WTC11 (cell line): ENCODE data around the gene RBP2. TPM values are rescaled to one million over a fixed set of nuclear protein-coding genes. Genes with fewer than 3 reads are reported as not detected.

Experiments used
- ATAC-seq: fragments of 200-7000 bp; cut with Tn5 transposase; 2 replicates; pipeline ENCODE4 v1.10.0; 2021; ENCODE audit warnings: mild to moderate bottlenecking, moderate library complexity
- CTCF ChIA-PET: fragments of 300-600 bp; sonication (Branson Sonifier 250); formaldehyde crosslinking; loops from one replicate; lab custom pipeline; 2021; ENCODE audit warnings: antibody characterized with exemption; lab: Charles Lee
- POLR2A ChIA-PET: fragments of 350-600 bp; sonication (Branson Sonifier 250); formaldehyde crosslinking; loops from one replicate; lab custom pipeline; 2021; ENCODE audit warnings: antibody characterized with exemption; lab: Charles Lee
- DNase-seq: peaks from one replicate; pipeline ENCODE4 v3.0.0; 2021; ENCODE audit warnings: low spot score
- H3K27ac Mint-ChIP-seq: 2 replicates; pipeline ENCODE4 v1.8.0; 2021; ENCODE audit warnings: mixed read lengths
- H3K27me3 Mint-ChIP-seq: 2 replicates; pipeline ENCODE4 v1.8.0; 2021; ENCODE audit warnings: low read depth, mild to moderate bottlenecking, moderate library complexity, mixed read lengths
- H3K36me3 Mint-ChIP-seq: 2 replicates; pipeline ENCODE4 v1.8.0; 2021; ENCODE audit warnings: mixed read lengths
- H3K4me1 Mint-ChIP-seq: 2 replicates; pipeline ENCODE4 v1.8.0; 2022; ENCODE audit warnings: mixed read lengths
- H3K4me3 Mint-ChIP-seq: 2 replicates; pipeline ENCODE4 v1.8.0; 2021; ENCODE audit warnings: mild to moderate bottlenecking, moderate library complexity, mixed read lengths
- H3K9me3 Mint-ChIP-seq: 2 replicates; pipeline ENCODE4 v1.8.0; 2021; ENCODE audit warnings: mixed read lengths
- ESRRA ChIP-seq: sonication (generic); formaldehyde crosslinking; IDR thresholded peaks from 2 replicates; pipeline ENCODE4 v1.8.1; 2022; ENCODE audit warnings: mild to moderate bottlenecking, missing genetic modification reagents, borderline replicate concordance
- FOXJ3 ChIP-seq: sonication (generic); formaldehyde crosslinking; IDR thresholded peaks from 2 replicates; pipeline ENCODE4 v1.9.0; 2021; ENCODE audit warnings: missing genetic modification reagents, mild to moderate bottlenecking, borderline replicate concordance
- OVOL2 ChIP-seq: fragments of 250-450 bp; sonication (Bioruptor Pico); IDR thresholded peaks from 2 replicates; pipeline ENCODE4 v1.9.0; 2021; ENCODE audit warnings: mild to moderate bottlenecking, borderline replicate concordance
- SMAD3 ChIP-seq: sonication (generic); formaldehyde crosslinking; IDR thresholded peaks from 2 replicates; pipeline ENCODE4 v1.8.0; 2022; ENCODE audit warnings: missing genetic modification reagents, mild to moderate bottlenecking, borderline replicate concordance
- SMAD4 ChIP-seq: sonication (generic); formaldehyde crosslinking; IDR thresholded peaks from 2 replicates; pipeline ENCODE4 v1.8.0; 2022; ENCODE audit warnings: mild to moderate bottlenecking, missing genetic modification reagents
- ZNF121 ChIP-seq: sonication (generic); formaldehyde crosslinking; IDR thresholded peaks from 2 replicates; pipeline ENCODE4 v1.8.0; 2023; ENCODE audit warnings: missing genetic modification reagents
- ZNF232 ChIP-seq: sonication (generic); formaldehyde crosslinking; IDR thresholded peaks from 2 replicates; pipeline ENCODE4 v1.8.0; 2022; ENCODE audit warnings: mild to moderate bottlenecking, missing genetic modification reagents
- ZNF317 ChIP-seq: sonication (generic); formaldehyde crosslinking; IDR thresholded peaks from 2 replicates; pipeline ENCODE4 v1.8.1; 2023; ENCODE audit warnings: low read depth, mild to moderate bottlenecking, moderate library complexity, missing genetic modification reagents, borderline replicate concordance
- ZNF423 ChIP-seq: fragments of 250-450 bp; sonication (Bioruptor Pico); IDR thresholded peaks from 2 replicates; pipeline ENCODE4 v2.1.2; 2022; ENCODE audit warnings: mild to moderate bottlenecking, moderate library complexity
- total RNA-seq: library from RNA; stranded (reverse); gene quantifications from 3 replicates; pipeline ENCODE4 v1.2.3, GENCODE V29; 2021
- TF ChIP-seq, protein P1 (sequence below): fragments of 250-450 bp; sonication (Bioruptor Pico); IDR thresholded peaks from 2 replicates; pipeline ENCODE4 v1.9.0; 2021; ENCODE audit warnings: mild to moderate bottlenecking
- TF ChIP-seq, protein P2 (sequence below): sonication (generic); formaldehyde crosslinking; IDR thresholded peaks from 2 replicates; pipeline ENCODE4 v1.8.1; 2022; ENCODE audit warnings: missing genetic modification reagents, borderline replicate concordance
- TF ChIP-seq, protein P3 (sequence below): sonication (generic); formaldehyde crosslinking; IDR thresholded peaks from 2 replicates; pipeline ENCODE4 v1.8.1; 2023; ENCODE audit warnings: mild to moderate bottlenecking, missing genetic modification reagents
- TF ChIP-seq, protein P4 (sequence below): sonication (generic); formaldehyde crosslinking; IDR thresholded peaks from 2 replicates; pipeline ENCODE4 v1.8.1; 2023; ENCODE audit warnings: mild to moderate bottlenecking, missing genetic modification reagents, moderate library complexity

The RBP2 gene
- total RNA-seq, 1 experiment from 2014 or later, result not detected

DNA sequence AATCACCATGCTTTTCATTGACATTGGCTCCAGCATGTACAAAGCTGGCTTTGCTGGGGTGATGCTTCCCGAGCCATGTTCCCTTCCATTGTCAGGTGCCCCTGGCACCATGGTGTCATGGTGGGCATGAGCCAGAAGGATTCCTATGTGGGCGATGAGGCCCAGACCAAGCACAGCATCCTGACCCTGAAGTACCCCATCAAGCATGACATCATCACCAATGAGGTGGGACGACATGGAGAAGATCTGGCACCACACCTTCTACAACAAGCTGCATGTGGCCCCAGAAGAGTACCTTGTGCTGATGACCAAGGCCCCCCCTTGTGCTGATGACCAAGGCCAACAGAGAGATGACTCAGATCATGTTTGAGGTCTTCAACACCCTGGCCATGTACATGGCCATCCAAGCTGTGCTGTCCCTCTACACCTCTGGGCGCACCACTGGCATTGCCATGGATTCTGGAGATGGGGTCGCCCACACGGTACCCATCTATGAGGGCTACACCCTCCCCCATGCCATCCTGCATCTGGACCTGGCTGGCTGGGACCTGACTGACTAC, 17.6 kb upstream of the RBP2 start (continued):
- TF ChIP-seq, protein P1, sequence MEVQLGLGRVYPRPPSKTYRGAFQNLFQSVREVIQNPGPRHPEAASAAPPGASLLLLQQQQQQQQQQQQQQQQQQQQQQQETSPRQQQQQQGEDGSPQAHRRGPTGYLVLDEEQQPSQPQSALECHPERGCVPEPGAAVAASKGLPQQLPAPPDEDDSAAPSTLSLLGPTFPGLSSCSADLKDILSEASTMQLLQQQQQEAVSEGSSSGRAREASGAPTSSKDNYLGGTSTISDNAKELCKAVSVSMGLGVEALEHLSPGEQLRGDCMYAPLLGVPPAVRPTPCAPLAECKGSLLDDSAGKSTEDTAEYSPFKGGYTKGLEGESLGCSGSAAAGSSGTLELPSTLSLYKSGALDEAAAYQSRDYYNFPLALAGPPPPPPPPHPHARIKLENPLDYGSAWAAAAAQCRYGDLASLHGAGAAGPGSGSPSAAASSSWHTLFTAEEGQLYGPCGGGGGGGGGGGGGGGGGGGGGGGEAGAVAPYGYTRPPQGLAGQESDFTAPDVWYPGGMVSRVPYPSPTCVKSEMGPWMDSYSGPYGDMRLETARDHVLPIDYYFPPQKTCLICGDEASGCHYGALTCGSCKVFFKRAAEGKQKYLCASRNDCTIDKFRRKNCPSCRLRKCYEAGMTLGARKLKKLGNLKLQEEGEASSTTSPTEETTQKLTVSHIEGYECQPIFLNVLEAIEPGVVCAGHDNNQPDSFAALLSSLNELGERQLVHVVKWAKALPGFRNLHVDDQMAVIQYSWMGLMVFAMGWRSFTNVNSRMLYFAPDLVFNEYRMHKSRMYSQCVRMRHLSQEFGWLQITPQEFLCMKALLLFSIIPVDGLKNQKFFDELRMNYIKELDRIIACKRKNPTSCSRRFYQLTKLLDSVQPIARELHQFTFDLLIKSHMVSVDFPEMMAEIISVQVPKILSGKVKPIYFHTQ, result no peak
- TF ChIP-seq SMAD4 (CRISPR knock-in tag), result no peak
- TF ChIP-seq, protein P2, sequence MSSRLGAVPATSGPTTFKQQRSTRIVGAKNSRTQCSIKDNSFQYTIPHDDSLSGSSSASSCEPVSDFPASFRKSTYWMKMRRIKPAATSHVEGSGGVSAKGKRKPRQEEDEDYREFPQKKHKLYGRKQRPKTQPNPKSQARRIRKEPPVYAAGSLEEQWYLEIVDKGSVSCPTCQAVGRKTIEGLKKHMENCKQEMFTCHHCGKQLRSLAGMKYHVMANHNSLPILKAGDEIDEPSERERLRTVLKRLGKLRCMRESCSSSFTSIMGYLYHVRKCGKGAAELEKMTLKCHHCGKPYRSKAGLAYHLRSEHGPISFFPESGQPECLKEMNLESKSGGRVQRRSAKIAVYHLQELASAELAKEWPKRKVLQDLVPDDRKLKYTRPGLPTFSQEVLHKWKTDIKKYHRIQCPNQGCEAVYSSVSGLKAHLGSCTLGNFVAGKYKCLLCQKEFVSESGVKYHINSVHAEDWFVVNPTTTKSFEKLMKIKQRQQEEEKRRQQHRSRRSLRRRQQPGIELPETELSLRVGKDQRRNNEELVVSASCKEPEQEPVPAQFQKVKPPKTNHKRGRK (CRISPR knock-in tag), result no peak
- TF ChIP-seq ZNF121 (CRISPR knock-in tag), result no peak
- TF ChIP-seq, all 79 proteins: peak for 0

DNA sequence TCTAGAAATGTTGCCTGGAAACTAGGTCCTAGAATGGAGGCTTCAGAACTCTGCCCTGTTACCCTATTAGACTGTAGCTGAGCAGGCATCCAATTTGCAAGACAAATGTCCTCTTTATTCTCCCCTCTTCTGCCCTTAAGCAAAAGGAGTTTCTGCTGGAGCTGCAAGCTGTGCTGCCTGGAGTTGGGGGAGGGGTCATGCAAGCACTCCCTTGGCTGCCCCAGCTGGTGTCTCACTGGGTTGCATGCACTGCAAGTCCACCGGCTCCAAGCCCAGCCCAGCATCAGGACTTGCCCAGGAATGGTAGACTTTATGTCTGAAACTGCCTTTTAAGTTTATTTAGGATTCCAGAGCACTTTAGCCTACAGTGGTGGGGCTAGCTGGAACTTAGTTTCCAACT, 15.7 kb upstream of the RBP2 start:
- H3K4me1 Mint-ChIP-seq, result peaks cover 19% of the 10 kb centered on the region
- DNase-seq, result peak; percentile 29
- TF ChIP-seq ESRRA (CRISPR knock-in tag), result no peak
- TF ChIP-seq SMAD3 (CRISPR knock-in tag), result no peak
- TF ChIP-seq OVOL2, result no peak
- TF ChIP-seq ZNF423 (CRISPR knock-in tag), result 0 out of 2 replicates have a peak, but pooled peaks have one; percentile 32
- TF ChIP-seq FOXJ3 (CRISPR knock-in tag), result no peak
- TF ChIP-seq, all 79 proteins: peak for 1
- ATAC-seq, result peak; percentile 90
- peaks cover 36% of the 10 kb centered on the region for H3K36me3 Mint-ChIP-seq
- POLR2A ChIA-PET, result no interaction called here
- CTCF ChIA-PET, result interaction anchor here (0.6 to 1.2 kb wide), 3 partner anchors 28 to 64 kb away, joined by 3 to 4 read pairs (median 4); no protein-coding TSS in a partner anchor
- no peak overlapping the region for H3K4me3 Mint-ChIP-seq
- H3K27ac Mint-ChIP-seq, result no peak overlapping the region; the same call in 1 of the 2 replicates
- peaks cover 69% of the 10 kb centered on the region for H3K9me3 Mint-ChIP-seq
- H3K27me3 Mint-ChIP-seq, result no peaks in the 10 kb centered on the region; the same call in 1 of the 2 replicates

DNA sequence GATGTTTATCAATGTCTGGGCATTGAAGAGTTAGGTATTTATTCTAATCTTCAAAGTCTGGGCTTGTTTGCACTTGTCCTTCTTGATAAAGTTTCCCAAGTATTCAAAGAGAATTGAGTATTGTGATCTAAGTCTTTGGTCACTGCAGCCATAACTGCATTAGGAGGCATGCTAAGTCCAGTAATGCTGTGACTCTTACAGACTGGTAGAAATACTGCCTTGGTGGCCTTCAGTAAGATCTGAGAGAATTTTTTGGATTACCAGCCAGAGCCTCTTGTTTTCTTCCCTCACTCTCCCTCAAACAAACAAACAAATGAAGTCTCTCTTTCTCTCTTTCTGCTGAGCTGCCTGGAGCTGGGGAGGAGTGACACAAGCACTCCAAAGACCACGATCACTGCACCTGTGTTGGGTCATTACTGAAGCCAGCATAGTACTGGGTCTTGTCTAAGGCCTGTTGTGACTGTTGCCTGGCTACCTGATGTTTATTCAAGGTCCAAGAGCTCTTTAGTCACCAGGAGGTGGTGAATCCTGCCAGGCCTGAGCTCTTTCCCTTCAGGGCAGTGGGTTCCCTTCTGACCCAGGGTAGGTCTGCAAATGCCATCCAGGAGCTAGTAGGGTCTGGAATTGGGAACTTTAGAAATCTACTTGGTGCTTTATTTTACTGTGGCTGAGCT, 14.8 kb upstream of the RBP2 start:
- H3K4me3 Mint-ChIP-seq, result no peak overlapping the region
- peaks cover 19% of the 10 kb centered on the region for H3K4me1 Mint-ChIP-seq
- CTCF ChIA-PET, result interaction anchor here (0.6 to 1.2 kb wide), 4 partner anchors 15 to 63 kb away, joined by 3 to 4 read pairs (median 4); no protein-coding TSS in a partner anchor
- no peaks in the 10 kb centered on the region; the same call in 1 of the 2 replicates for H3K27me3 Mint-ChIP-seq
- TF ChIP-seq ZNF317 (no peak), ZNF232 (CRISPR knock-in tag) (no peak), OVOL2 (no peak), ESRRA (CRISPR knock-in tag) (no peak)
- TF ChIP-seq, protein P3, sequence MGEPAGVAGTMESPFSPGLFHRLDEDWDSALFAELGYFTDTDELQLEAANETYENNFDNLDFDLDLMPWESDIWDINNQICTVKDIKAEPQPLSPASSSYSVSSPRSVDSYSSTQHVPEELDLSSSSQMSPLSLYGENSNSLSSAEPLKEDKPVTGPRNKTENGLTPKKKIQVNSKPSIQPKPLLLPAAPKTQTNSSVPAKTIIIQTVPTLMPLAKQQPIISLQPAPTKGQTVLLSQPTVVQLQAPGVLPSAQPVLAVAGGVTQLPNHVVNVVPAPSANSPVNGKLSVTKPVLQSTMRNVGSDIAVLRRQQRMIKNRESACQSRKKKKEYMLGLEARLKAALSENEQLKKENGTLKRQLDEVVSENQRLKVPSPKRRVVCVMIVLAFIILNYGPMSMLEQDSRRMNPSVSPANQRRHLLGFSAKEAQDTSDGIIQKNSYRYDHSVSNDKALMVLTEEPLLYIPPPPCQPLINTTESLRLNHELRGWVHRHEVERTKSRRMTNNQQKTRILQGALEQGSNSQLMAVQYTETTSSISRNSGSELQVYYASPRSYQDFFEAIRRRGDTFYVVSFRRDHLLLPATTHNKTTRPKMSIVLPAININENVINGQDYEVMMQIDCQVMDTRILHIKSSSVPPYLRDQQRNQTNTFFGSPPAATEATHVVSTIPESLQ (CRISPR knock-in tag), result no peak
- TF ChIP-seq, protein P2 (CRISPR knock-in tag), result no peak
- TF ChIP-seq, protein P4, sequence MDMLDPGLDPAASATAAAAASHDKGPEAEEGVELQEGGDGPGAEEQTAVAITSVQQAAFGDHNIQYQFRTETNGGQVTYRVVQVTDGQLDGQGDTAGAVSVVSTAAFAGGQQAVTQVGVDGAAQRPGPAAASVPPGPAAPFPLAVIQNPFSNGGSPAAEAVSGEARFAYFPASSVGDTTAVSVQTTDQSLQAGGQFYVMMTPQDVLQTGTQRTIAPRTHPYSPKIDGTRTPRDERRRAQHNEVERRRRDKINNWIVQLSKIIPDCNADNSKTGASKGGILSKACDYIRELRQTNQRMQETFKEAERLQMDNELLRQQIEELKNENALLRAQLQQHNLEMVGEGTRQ (CRISPR knock-in tag), result no peak
- TF ChIP-seq, all 79 proteins: peak for 0
- Mint-ChIP-seq H3K9me3 (peaks cover 65% of the 10 kb centered on the region), H3K36me3 (peaks cover 35% of the 10 kb centered on the region), H3K27ac (peak overlapping the region; percentile 80; the same call in 1 of the 2 replicates)
- ATAC-seq (peak; percentile 56), DNase-seq (no peak)
- POLR2A ChIA-PET, result no interaction called here
